MCF 10A (cell line): ENCODE data around the gene TANC2. TPM values are rescaled to one million over a fixed set of nuclear protein-coding genes. Genes with fewer than 3 reads are reported as not detected.

Experiments
- BruUV-seq: library from RNA; stranded (reverse); fragments of 400-500 nt; replicated peaks from 2 replicates; lab custom pipeline; 2021; lab: Mats Ljungman, UMichigan
- CTCF ChIA-PET: fragments of 300-600 bp; sonication (Branson Sonifier 250); formaldehyde crosslinking; extraction: SDS; loops from one replicate; lab custom pipeline; 2021; ENCODE audit warnings: antibody characterized with exemption, inconsistent platforms; lab: Yijun Ruan, JAX
- POLR2A ChIA-PET: fragments of 300-600, 350-650 bp; sonication (Branson Sonifier 250); formaldehyde crosslinking; extraction: SDS; loops from one replicate; lab custom pipeline; 2020; ENCODE audit warnings: antibody characterized with exemption, inconsistent platforms; lab: Yijun Ruan, JAX
- DNase-seq: peaks from one replicate; pipeline ENCODE4 v3.0.0-alpha.2; 2018; ENCODE audit not compliant: unreplicated experiment
- H3K27ac Mint-ChIP-seq: one replicate; pipeline ENCODE4 v1.8.0; 2022; ENCODE audit warnings: mild to moderate bottlenecking, low read depth, mixed read lengths; ENCODE audit not compliant: unreplicated experiment
- H3K27me3 Mint-ChIP-seq: one replicate; pipeline ENCODE4 v1.8.0; 2022; ENCODE audit warnings: mixed read lengths; ENCODE audit not compliant: insufficient read depth, unreplicated experiment
- H3K36me3 Mint-ChIP-seq: one replicate; pipeline ENCODE4 v1.8.0; 2022; ENCODE audit warnings: mild to moderate bottlenecking, moderate library complexity, mixed read lengths; ENCODE audit not compliant: insufficient read depth, unreplicated experiment
- H3K4me1 Mint-ChIP-seq: one replicate; pipeline ENCODE4 v1.8.0; 2022; ENCODE audit warnings: mixed read lengths; ENCODE audit not compliant: insufficient read depth, unreplicated experiment
- H3K4me3 Mint-ChIP-seq: one replicate; pipeline ENCODE4 v1.8.0; 2022; ENCODE audit warnings: mild to moderate bottlenecking, moderate library complexity, mixed read lengths; ENCODE audit not compliant: unreplicated experiment
- H3K9me3 Mint-ChIP-seq: one replicate; pipeline ENCODE4 v1.8.0; 2022; ENCODE audit warnings: mixed read lengths; ENCODE audit not compliant: unreplicated experiment
- intact Hi-C: fragments of 100-400 bp; cut with micrococcal nuclease; formaldehyde crosslinking; loops from 2 replicates; pipeline ENCODE4 v1.14.1; 2022
- total RNA-seq: library from RNA; stranded (reverse); gene quantifications from 2 replicates; pipeline ENCODE4 v1.2.3, GENCODE V29; 2022
- TF ChIP-seq, protein P1 (sequence below): fragments of 200-600 bp; IDR thresholded peaks from one replicate; pipeline ENCODE4 v1.8.0; 2022; ENCODE audit warnings: antibody characterized with exemption, mild to moderate bottlenecking; ENCODE audit not compliant: unreplicated experiment

The TANC2 gene
- total RNA-seq, 1 experiment from 2014 or later, result 141 TPM

DNA sequence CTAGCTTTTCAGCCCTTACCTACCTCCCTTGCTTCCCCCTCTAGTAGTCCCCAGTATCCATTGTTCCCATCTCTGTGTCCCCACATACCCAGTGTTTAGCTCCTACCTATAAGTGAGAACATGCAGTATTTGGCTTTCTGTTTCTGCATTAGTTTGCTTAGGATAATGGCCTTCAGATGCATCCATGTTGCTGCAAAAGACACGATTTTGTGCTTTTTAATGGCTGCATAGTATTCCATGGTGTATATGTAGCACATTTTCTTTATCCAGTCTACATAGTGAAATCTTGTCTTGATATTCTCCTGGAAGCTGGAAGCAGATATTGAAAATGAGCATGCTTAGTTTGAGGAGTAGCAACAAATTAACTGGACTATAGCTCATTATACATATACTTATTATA, 45.7 kb upstream of the TANC2 start:
- ChIA-PET CTCF (interaction anchor here (0.7 kb wide), 1 partner anchor 48 kb away, joined by 3 read pairs; no protein-coding TSS in a partner anchor), POLR2A (no interaction called here)
- no TSS peak for BruUV-seq
- H3K4me1 Mint-ChIP-seq, result no peaks in the 10 kb centered on the region
- no peaks in the 10 kb centered on the region for H3K9me3 Mint-ChIP-seq
- DNase-seq, result no peak
- no peaks in the 10 kb centered on the region for H3K36me3 Mint-ChIP-seq
- TF ChIP-seq, protein P1, sequence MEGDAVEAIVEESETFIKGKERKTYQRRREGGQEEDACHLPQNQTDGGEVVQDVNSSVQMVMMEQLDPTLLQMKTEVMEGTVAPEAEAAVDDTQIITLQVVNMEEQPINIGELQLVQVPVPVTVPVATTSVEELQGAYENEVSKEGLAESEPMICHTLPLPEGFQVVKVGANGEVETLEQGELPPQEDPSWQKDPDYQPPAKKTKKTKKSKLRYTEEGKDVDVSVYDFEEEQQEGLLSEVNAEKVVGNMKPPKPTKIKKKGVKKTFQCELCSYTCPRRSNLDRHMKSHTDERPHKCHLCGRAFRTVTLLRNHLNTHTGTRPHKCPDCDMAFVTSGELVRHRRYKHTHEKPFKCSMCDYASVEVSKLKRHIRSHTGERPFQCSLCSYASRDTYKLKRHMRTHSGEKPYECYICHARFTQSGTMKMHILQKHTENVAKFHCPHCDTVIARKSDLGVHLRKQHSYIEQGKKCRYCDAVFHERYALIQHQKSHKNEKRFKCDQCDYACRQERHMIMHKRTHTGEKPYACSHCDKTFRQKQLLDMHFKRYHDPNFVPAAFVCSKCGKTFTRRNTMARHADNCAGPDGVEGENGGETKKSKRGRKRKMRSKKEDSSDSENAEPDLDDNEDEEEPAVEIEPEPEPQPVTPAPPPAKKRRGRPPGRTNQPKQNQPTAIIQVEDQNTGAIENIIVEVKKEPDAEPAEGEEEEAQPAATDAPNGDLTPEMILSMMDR, result no peak
- no peak overlapping the region for H3K4me3 Mint-ChIP-seq
- intact Hi-C loops, result no loop called here
- no peaks in the 10 kb centered on the region for H3K27me3 Mint-ChIP-seq
- H3K27ac Mint-ChIP-seq, result no peak overlapping the region

DNA sequence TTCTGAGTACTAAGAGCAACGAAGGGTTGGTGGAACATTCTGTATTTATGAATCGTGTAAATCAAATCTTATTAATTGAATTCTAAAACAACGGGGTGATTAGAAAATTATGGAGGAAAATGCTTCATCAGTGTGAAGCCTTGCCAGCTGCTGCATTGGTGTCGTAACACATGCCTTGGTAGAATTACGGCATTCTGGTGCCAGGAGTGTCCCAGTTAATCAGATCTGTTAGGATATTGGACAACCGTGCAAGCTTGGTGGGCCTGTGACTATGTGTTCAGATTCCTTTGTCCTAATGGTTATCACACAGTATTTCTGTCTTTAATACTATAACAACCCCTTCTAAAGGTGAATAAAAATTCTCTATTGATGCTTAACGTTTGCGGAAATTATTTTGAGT, 44.2 kb upstream of the TANC2 start:
- no peak for DNase-seq
- ChIA-PET POLR2A (interaction anchor here (0.7 kb wide), 1 partner anchor 44 kb away, joined by 3 read pairs; the partner anchor contains the start of gene TANC2), CTCF (interaction anchor here (0.7 kb wide), 1 partner anchor 165 kb away, joined by 5 read pairs; no protein-coding TSS in a partner anchor)
- H3K27ac Mint-ChIP-seq, result no peak overlapping the region
- intact Hi-C loops, result no loop called here
- no peaks in the 10 kb centered on the region for H3K36me3 Mint-ChIP-seq
- no peak overlapping the region for H3K4me3 Mint-ChIP-seq
- no TSS peak for BruUV-seq
- H3K9me3 Mint-ChIP-seq, result no peaks in the 10 kb centered on the region
- H3K4me1 Mint-ChIP-seq, result no peaks in the 10 kb centered on the region
- no peaks in the 10 kb centered on the region for H3K27me3 Mint-ChIP-seq
- TF ChIP-seq, protein P1, result no peak

DNA sequence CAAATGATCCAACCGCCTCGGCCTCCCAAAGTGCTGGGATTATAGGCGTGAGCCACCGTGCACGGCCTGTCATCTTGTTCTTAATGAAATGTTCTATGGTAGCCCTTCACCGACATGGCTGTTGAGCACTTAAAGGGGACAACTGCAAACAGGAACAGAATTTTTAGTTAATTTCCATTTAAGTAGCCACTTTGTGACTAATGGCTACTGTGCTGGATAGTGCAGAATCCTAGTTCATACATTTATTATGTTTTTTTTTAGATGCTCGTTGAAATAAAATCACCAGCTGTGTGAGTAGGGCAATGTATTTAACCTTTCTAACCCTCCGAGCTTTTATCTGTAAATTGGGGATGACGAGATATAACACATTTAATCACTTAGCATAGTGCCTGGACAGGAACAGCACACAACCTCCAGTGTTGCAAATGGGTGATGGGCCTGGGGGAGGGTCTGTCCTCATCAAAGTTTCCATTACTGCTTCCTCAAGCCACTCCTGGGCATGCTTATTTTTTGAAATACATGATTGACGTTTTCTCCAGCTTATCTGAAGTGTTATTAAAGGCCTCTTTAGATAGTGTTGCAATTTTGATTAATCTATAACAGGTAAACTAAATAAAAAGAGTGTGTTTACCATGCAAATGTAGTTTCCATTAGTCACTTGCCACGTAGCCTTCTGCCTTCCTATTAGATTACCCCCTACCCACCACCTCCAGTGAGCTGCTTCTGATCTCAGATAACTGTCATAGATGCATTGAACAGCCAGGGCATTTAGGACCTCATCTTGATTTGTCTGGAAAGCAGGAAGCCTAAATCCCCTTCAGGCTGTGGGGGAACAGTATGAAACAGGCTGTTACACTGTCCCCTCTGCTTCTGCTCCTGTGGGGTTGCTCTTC, 42.5 kb upstream of the TANC2 start:
- POLR2A ChIA-PET, result interaction anchor here (0.7 to 1.0 kb wide), 2 partner anchors 10 to 14 kb away, joined by 3 read pairs; no protein-coding TSS in a partner anchor
- no TSS peak for BruUV-seq
- no peak for DNase-seq
- no peaks in the 10 kb centered on the region for H3K27me3 Mint-ChIP-seq
- intact Hi-C loops, result no loop called here
- CTCF ChIA-PET, result no interaction called here
- H3K4me3 Mint-ChIP-seq, result no peak overlapping the region
- H3K36me3 Mint-ChIP-seq, result no peaks in the 10 kb centered on the region
- no peaks in the 10 kb centered on the region for H3K9me3 Mint-ChIP-seq
- H3K27ac Mint-ChIP-seq, result no peak overlapping the region
- H3K4me1 Mint-ChIP-seq, result no peaks in the 10 kb centered on the region
- TF ChIP-seq, protein P1, result no peak

DNA sequence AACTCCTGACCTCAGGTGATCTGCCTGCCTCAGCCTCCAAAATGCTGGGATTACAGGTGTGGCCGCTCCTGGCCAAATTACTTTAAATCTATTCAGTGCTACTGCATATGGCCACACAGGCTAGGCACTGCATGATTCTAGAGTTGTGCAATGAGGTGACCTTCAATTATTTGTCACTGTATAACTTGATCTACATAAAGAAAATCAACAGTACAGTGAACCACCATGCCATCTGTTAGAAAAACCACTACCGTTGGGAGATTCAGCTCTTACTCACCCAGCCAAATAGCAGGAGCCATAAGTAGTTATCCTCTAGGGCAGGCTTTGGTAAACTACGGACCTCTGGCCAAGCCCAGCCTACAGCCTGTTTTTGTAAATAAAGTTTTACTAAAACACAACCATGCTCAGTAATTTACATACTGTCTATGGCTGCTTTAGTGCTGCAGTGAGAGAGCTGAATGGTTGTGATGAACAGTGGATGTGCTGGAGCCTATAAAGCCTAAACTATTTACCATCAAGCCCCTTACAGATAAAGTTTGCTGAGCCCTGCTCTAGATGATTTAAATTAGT, 40.7 kb upstream of the TANC2 start:
- Mint-ChIP-seq H3K4me1 (no peaks in the 10 kb centered on the region), H3K27me3 (no peaks in the 10 kb centered on the region), H3K36me3 (no peaks in the 10 kb centered on the region), H3K9me3 (no peaks in the 10 kb centered on the region), H3K27ac (no peak overlapping the region), H3K4me3 (no peak overlapping the region)
- intact Hi-C loops, result no loop called here
- ChIA-PET POLR2A (no interaction called here), CTCF (no interaction called here)
- TF ChIP-seq, protein P1, result no peak
- no TSS peak for BruUV-seq
- DNase-seq, result no peak
